Measurements from ENCODE around the gene FBXO48.
"Not testable (repeated sequence)": the region's sequence is repeated elsewhere in the genome, so short reads cannot be mapped to it uniquely, and the experiment has no call there.

FBXO48 gene

DNA sequence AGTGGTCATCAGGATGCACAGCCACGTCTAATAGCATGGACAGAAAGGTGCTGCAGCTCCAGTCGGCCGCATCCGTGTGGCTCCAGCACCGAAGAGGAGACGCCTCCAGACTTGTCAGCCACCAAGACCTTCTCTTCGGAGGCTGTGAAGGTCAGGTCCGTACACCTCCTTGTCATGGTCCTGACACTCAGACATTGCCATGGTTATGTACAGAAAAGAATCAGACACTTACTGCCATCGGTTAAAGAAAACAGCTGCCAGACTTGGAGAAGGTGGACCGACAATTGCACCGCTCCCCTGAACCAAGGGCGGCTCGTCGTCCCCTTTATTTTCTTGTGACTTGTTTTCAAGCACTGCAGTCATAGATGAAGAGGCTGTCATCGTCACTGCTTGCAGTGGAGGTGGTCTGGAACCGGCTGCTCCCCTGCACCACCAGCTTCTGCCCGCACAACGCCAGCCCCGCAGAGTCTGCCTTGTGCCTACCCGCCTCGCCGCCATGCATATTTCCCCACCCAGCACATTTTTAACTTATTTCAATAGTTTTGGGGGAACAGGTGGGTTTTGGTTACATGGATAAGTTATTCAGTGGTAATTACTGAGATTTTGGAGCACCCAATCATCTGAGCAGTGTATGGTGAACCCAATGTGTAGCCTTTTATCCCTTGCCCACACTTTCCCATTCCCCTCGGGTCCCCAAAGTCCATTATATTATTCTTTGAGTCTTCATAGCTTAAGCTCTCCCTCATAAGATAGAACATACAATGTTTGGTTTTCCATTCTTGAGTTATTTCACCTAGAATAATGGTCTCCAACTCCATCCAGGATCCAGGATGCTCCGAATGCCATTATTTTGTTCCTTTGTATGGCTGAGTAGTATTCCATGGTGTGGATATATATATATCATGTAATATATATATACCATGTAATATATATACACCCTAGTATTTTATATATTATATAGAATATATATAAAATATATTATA lies 18.1 kb downstream of the FBXO48 start:
- TF ChIP-seq, protein P1, sequence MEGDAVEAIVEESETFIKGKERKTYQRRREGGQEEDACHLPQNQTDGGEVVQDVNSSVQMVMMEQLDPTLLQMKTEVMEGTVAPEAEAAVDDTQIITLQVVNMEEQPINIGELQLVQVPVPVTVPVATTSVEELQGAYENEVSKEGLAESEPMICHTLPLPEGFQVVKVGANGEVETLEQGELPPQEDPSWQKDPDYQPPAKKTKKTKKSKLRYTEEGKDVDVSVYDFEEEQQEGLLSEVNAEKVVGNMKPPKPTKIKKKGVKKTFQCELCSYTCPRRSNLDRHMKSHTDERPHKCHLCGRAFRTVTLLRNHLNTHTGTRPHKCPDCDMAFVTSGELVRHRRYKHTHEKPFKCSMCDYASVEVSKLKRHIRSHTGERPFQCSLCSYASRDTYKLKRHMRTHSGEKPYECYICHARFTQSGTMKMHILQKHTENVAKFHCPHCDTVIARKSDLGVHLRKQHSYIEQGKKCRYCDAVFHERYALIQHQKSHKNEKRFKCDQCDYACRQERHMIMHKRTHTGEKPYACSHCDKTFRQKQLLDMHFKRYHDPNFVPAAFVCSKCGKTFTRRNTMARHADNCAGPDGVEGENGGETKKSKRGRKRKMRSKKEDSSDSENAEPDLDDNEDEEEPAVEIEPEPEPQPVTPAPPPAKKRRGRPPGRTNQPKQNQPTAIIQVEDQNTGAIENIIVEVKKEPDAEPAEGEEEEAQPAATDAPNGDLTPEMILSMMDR (IDR thresholded peaks at IDR 0.05; ENCODE audit: low read depth, low read length) = no peak
- no peak for DNase-seq (ENCODE audit: extremely low read depth, low read depth)

DNA sequence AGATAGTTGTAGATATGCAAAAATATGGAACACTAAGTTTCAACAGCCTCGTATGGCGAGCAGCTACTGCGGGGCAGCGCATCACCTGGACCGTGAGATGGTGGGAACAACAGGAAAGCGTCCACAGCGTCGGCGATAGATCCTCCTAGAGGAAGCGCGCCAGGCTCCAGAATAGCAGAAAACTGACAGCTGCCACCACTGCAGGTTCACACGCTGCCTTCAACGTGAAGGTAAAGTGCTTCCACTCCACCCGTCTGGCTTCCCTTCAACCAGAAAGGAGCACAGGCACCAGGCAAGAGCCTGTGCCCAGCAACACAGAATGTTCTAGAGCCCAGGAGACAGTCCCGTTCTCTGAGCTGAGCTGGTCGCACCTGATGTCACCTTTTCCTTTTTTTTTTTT lies 20.0 kb downstream of the FBXO48 start:
- no peak for DNase-seq (ENCODE audit: extremely low read depth, low read depth)
- TF ChIP-seq, protein P1 (IDR thresholded peaks at IDR 0.05; ENCODE audit: low read depth, low read length) = no peak

DNA sequence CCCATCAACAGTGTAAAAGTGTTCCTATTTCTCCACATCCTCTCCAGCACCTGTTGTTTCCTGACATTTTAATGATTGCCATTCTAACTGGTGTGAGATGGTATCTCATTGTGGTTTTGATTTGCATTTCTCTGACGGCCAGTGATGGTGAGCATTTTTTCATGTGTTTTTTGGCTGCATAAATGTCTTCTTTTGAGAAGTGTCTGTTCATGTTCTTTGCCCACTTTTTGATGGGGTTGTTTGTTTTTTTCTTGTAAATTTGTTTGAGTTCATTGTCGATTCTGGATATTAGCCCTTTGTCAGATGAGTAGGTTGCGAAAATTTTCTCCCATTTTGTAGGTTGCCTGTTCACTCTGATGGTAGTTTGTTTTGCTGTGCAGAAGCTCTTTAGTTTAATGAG lies 20.7 kb downstream of the FBXO48 start:
- not testable (repeated sequence) for DNase-seq (ENCODE audit: extremely low read depth, low read depth)

DNA sequence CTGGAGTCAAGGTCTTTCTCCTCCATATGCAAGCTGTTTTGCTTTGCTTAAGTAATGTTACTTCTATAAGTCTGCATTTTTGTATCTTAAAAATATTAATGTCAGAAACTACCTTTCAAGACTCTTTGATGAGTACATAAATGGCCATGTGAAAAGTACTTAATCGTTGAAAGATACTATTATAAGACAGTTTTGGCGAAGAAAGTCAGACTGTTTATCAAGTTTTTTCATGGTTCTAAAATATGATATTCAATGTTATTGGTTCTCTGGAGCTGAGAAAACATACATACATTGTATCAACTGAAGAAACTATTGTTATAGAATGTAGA lies 25.1 kb downstream of the FBXO48 start:
- TF ChIP-seq, protein P1 (IDR thresholded peaks at IDR 0.05; ENCODE audit: low read depth, low read length) = no peak
- no peak for DNase-seq (ENCODE audit: extremely low read depth, low read depth)

DNA sequence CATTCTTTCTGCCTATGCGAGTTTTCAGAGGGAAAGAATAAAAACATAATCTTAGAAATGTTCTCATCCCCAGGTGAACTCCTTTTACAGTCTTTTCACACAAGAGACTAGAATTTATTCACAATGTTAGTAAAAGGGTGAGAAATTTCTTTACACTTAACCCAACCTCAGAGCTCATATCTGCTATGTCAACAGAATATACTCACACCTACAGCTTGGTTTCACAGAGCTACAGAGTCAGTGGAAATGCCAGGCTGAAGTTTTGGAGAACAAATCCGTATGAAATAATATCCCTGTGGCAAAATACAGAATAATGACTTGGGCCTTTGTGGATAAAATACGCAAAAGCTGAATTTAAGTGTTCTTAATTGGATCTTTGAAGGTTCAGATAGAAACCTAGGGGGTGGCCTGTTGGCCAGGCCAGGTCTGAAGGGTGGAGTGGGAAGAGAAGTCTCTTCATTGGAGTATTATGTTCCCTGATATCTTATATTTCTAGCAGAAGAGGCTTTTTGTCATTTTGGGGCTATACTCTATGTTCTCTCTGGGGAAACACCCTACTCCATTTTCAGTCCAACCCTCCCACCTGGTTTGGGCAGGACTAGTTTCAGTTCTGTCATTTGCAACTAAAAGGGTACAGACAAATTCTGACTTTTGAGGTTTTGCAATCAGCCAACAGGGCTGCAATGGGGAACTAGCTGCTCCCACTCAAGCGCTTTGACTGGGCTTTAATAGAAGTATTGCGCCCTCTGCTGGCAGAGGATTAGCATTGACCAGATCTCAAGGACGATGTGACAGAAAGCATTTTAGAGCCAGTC lies 25.7 kb downstream of the FBXO48 start:
- TF ChIP-seq, protein P1 (IDR thresholded peaks at IDR 0.05; ENCODE audit: low read depth, low read length) = peak; percentile 84
- DNase-seq (ENCODE audit: extremely low read depth, low read depth) = peak; percentile 68

DNA sequence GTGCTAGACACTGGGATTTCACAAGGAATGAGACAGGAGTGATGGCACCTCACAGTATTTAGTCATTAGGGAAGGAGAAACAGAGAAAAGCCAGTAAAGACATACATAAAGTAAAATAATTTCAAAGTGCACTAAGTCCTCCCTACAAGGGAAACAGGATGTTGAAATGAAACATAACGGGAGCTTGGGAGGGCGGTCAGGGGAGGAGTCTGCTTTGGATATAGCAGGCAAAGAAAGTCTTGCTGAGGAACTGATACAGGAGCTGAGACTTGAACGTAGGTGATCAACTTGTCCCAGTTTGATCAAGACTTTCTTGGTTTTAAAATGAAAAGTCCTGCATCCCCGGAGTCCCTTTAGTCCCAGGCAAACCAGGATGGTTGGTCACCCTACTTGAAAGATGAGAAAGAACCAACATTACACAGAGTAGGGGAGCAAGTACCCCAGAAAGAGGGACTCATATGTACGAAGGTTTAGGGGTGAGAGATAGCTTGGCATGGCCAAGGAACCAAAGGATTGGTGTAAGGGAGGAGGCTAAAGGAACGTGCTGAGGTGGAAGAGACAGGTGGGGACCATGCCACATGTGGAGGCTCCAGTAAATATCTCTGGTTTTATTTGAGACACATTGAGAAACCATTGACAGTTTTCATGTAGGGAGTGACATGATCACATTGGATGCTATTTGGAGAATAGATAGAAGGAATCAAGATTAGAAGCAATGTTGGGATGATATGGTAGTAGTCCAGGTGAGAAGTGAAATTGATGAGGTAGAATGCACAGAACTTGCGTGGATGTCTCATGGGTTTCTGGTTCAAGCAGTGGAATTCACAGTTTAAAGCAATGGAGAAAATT lies 28.4 kb downstream of the FBXO48 start:
- DNase-seq (ENCODE audit: extremely low read depth, low read depth) = no peak

DNA sequence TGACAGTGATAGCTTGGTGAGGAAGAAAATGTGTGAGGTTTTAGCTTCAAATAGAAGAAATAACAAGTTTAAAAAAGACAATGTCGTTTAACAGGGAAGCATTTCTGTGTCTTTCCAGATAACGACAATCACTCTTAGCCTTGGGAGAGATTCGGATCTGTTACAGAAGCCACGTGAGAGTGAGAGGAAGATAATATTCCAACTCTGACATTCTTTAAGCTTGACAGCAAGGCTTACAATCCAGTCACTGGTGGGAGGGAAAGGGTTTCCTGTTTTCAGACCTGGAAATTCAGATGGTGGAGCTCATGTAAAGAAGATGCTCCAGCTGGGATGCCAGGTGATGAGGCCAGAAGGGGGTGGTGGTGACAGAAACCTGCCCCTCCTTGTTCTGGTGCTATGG lies 30.8 kb downstream of the FBXO48 start:
- TF ChIP-seq, protein P1 (IDR thresholded peaks at IDR 0.05; ENCODE audit: low read depth, low read length) = no peak
- no peak for DNase-seq (ENCODE audit: extremely low read depth, low read depth)

More for the DNA sequence above, 28.4 kb downstream of the FBXO48 start:
- TF ChIP-seq, protein P1 (IDR thresholded peaks at IDR 0.05; ENCODE audit: low read depth, low read length) = no peak

Measured in AG09319 (cell line).